Left hindlimb (tissue), 1 donor: ENCODE results near the gene TRIM71.
A peak's percentile ranks its signal among the peaks of the same experiment; 100 is the strongest.

Experiments
- DNase-seq: peaks from one replicate; pipeline ENCODE4 v3.0.0-alpha.2; 2018

The TRIM71 gene

GRCh38 chr3:32868719-32869512 lies 51.1 kb downstream of the TRIM71 start:
- DNase-seq: no peak

GRCh38 chr3:32869513-32870047 lies 51.8 kb downstream of the TRIM71 start:
- no peak for DNase-seq

GRCh38 chr3:32870373-32871095 lies 52.7 kb downstream of the TRIM71 start:
- DNase-seq: no peak

- DNase-seq: no peak
These were observed 53.5 kb downstream of the TRIM71 start for GRCh38 chr3:32871273-32871672.

- DNase-seq: peak; percentile 70
These were observed 54.9 kb downstream of the TRIM71 start for GRCh38 chr3:32872487-32873382.

GRCh38 chr3:32873531-32874130 lies 55.8 kb downstream of the TRIM71 start:
- no peak for DNase-seq

GRCh38 chr3:32876920-32877319 lies 59.1 kb downstream of the TRIM71 start:
- no peak for DNase-seq

GRCh38 chr3:32877598-32877997 lies 59.8 kb downstream of the TRIM71 start:
- DNase-seq: no peak

- DNase-seq: no peak
These were observed 62.4 kb downstream of the TRIM71 start for GRCh38 chr3:32880225-32880624.

- no peak for DNase-seq
These were observed 63.8 kb downstream of the TRIM71 start for GRCh38 chr3:32881624-32882023.

GRCh38 chr3:32882189-32882588 lies 64.4 kb downstream of the TRIM71 start:
- DNase-seq: no peak

- DNase-seq: no peak
These were observed 64.8 kb downstream of the TRIM71 start for GRCh38 chr3:32882603-32883025.

- DNase-seq: no peak
These were observed 66.0 kb downstream of the TRIM71 start for GRCh38 chr3:32883817-32884216.

GRCh38 chr3:32884591-32884990 lies 66.8 kb downstream of the TRIM71 start:
- DNase-seq: no peak

- DNase-seq: no peak
These were observed 67.6 kb downstream of the TRIM71 start for GRCh38 chr3:32885283-32885901.

- DNase-seq: no peak
These were observed 68.5 kb downstream of the TRIM71 start for GRCh38 chr3:32886296-32886695.

GRCh38 chr3:32886911-32887310 lies 69.1 kb downstream of the TRIM71 start:
- DNase-seq: no peak

- DNase-seq: no peak
These were observed 70.9 kb downstream of the TRIM71 start for GRCh38 chr3:32888739-32889138.

GRCh38 chr3:32890420-32891276 lies 72.9 kb downstream of the TRIM71 start:
- DNase-seq: no peak

GRCh38 chr3:32891365-32891764 lies 73.6 kb downstream of the TRIM71 start:
- DNase-seq: no peak
